Measurements from ENCODE around the gene ANKRD29. TPM values are rescaled to one million over a fixed set of nuclear protein-coding genes. Genes with fewer than 3 reads are reported as not detected.
A peak's percentile ranks its signal among the peaks of the same experiment; 100 is the strongest.

ANKRD29 gene
- total and polyA plus RNA-seq, 2 of the 4 experiments (the other 2 are of a cell fraction) = 0.18 to 0.31 TPM

GRCh38 chr18:23585897-23586248, 76.8 kb downstream of the ANKRD29 start:
- dilution Hi-C loops (cut with HindIII; ENCODE audit: low sequenced_read_pairs, unreplicated experiment) = no loop called here

More at GRCh38 chr18:23585897-23586248, 76.8 kb downstream of the ANKRD29 start:
- H4K20me1 ChIP-seq (ENCODE audit: insufficient read depth, low read length) = peaks cover 25% of the 10 kb centered on the region; the same call in 1 of the 2 replicates
- ATAC-seq (ENCODE audit: low read depth) (no peak; the same call in 1 of the 2 replicates), DNase-seq (peak; percentile 4)
- peak overlapping the region; percentile 3; the same call in 1 of the 2 replicates for H4K5ac ChIP-seq (ENCODE audit: low read depth, low read length)
- H2AK9ac ChIP-seq (replicated peaks; ENCODE audit: low read depth, low read length, poor library complexity) = peak overlapping the region; percentile 95
- no peak for TF ChIP-seq RCOR1 (IDR thresholded peaks at IDR 0.05; ENCODE audit: insufficient replicate concordance, low read length)
- no peak for TF ChIP-seq ELK1 (IDR thresholded peaks at IDR 0.05; ENCODE audit: borderline replicate concordance, low read depth, low read length)
- TF ChIP-seq MAZ (IDR thresholded peaks at IDR 0.05; ENCODE audit: borderline replicate concordance, low read depth, low read length) = no peak
- TF ChIP-seq USF2 (IDR thresholded peaks at IDR 0.05; ENCODE audit: low read depth, low read length) = no peak
- no peak for TF ChIP-seq BHLHE40 (IDR thresholded peaks at IDR 0.05; ENCODE audit: low read depth, low read length)
- TF ChIP-seq FOS (IDR thresholded peaks at IDR 0.05; ENCODE audit: low read depth, low read length) = no peak
- TF ChIP-seq POLR2A (IDR thresholded peaks at IDR 0.05; ENCODE audit: low read depth, low read length) = no peak
- TF ChIP-seq MAFK (IDR thresholded peaks at IDR 0.05; ENCODE audit: low read depth, low read length) = no peak
- TF ChIP-seq SMC3 (IDR thresholded peaks at IDR 0.05; ENCODE audit: low read depth, low read length) = no peak
- TF ChIP-seq NFE2L2 (IDR thresholded peaks at IDR 0.05; ENCODE audit: low read depth, low read length) = no peak
- TF ChIP-seq CEBPB (IDR thresholded peaks at IDR 0.05; ENCODE audit: low read depth, low read length) = no peak
- TF ChIP-seq CHD1 (IDR thresholded peaks at IDR 0.05; ENCODE audit: low read depth, low read length) = no peak
- no peak for TF ChIP-seq CTCF (conservative IDR thresholded peaks at IDR 0.05; ENCODE audit: low read depth, low read length)
- no peak for TF ChIP-seq MXI1 (IDR thresholded peaks at IDR 0.05; ENCODE audit: borderline replicate concordance, low read depth, low read length)
- TF ChIP-seq RAD21 (IDR thresholded peaks at IDR 0.05; ENCODE audit: low read length) = no peak
- no TSS peak for BruUV-seq (replicated peaks)
- H2BK15ac ChIP-seq (ENCODE audit: low read depth, low read length) = peak overlapping the region; percentile 36
- H3K4me2 ChIP-seq (ENCODE audit: low read depth, low read length) = peak overlapping the region; percentile 96
- ChIA-PET POLR2A (ENCODE audit: unreplicated experiment) (interaction anchor here (0.5 kb wide), 1 partner anchor 68 kb away, joined by 6 read pairs; no protein-coding TSS in a partner anchor), CTCF (no interaction called here)
- peak overlapping the region; percentile 86 for H3K4ac ChIP-seq (ENCODE audit: low read depth, low read length)
- intact Hi-C loops (cut with micrococcal nuclease) = loop anchor here (2.0 to 5.0 kb wide), 2 partner anchors 69 to 84 kb away; partner anchors contain the start of gene RMC1
- peak overlapping the region; percentile 86 for H3K9ac ChIP-seq (ENCODE audit: low read depth, low read length)
- no peaks in the 10 kb centered on the region; the same call in 1 of the 2 replicates for H3K36me3 ChIP-seq (ENCODE audit: control insufficient read depth, insufficient read depth, low read length)
- peak overlapping the region; percentile 63 for H2AK5ac ChIP-seq (ENCODE audit: low read depth, low read length)
- H3K27me3 ChIP-seq (ENCODE audit: control insufficient read depth, insufficient read depth, low read length) = no peaks in the 10 kb centered on the region
- peak overlapping the region; percentile 83 for H2BK5ac ChIP-seq (ENCODE audit: low read depth, low read length, poor library complexity, severe bottlenecking)
- in situ Hi-C loops (cut with MboI; ENCODE audit: low sequenced_read_pairs) = no loop called here
- peak overlapping the region; percentile 25 to 63; a peak in 3 of 4 replicates for H4K8ac ChIP-seq (ENCODE audit: low read depth in 2 of 2, low read length in 2 of 2)
- WGBS, 2 experiments (ENCODE audit: extremely low coverage in 2 of 2, insufficient read length in 1 of 2) = 0% methylated on average over 6 of the region's 14 CpGs; no CpG with 5 or more reads in 1 of the 2 experiments
- H3K9me3 ChIP-seq (ENCODE audit: control insufficient read depth, insufficient read depth, low read length) = no peaks in the 10 kb centered on the region
- peak overlapping the region; percentile 86 for H3K27ac ChIP-seq (ENCODE audit: insufficient read depth, low read length)
- no peak overlapping the region; the same call in 1 of the 2 replicates for H3K18ac ChIP-seq (ENCODE audit: low read depth, low read length)
- peaks cover 2% of the 10 kb centered on the region for H3K4me1 ChIP-seq (ENCODE audit: control insufficient read depth, insufficient read depth, low read length)
- peak overlapping the region; percentile 75 for H3K4me3 ChIP-seq (ENCODE audit: insufficient read depth, low read depth, low read length)
- H2BK120ac ChIP-seq (ENCODE audit: low read depth, low read length) = peak overlapping the region; percentile 60; the same call in 1 of the 2 replicates
- H3K56ac ChIP-seq (ENCODE audit: extremely low read depth, insufficient read depth, low read length) = peak overlapping the region; percentile 80
- peak overlapping the region; percentile 99 for H2AFZ ChIP-seq (replicated peaks; ENCODE audit: low read length, poor library complexity)
- H3K9me1 ChIP-seq (ENCODE audit: insufficient read depth, low read length) = peaks cover 5% of the 10 kb centered on the region
- H2BK20ac ChIP-seq (ENCODE audit: low read depth, low read length) = peak overlapping the region; percentile 10; the same call in 1 of the 2 replicates
- peaks cover 10 to 37% of the 10 kb centered on the region in 2 experiments for H3K79me1 ChIP-seq (ENCODE audit: low read depth in 1 of 2, low read length in 2 of 2)
- H3K23ac ChIP-seq (ENCODE audit: low read depth, low read length) = peak overlapping the region; percentile 97
- peak overlapping the region; percentile 81 for H3K14ac ChIP-seq (replicated peaks; ENCODE audit: low read depth, low read length)
- peak overlapping the region; percentile 60 for H4K91ac ChIP-seq (ENCODE audit: insufficient read depth, low read depth, low read length)

All from IMR-90 (cell line).